HAP-1 (cell line): Measurements from ENCODE around the gene FLII.

Experiments used
- DNase-seq, 2 experiments: peaks; one replicate each; pipeline ENCODE4 v3.0.0-alpha.2; 2016 to 2020; ENCODE audit warnings: low spot score in 2 of 2
- H3K27me3 ChIP-seq: fragments of 250-450 bp; sonication (Bioruptor Pico); 2 replicates; pipeline ENCODE4 v1.5.1; 2020; ENCODE audit warnings: low read depth, mild to moderate bottlenecking, moderate library complexity
- H3K36me3 ChIP-seq: fragments of 250-450 bp; sonication (Bioruptor Pico); replicated peaks from 2 replicates; pipeline ENCODE4 v1.5.1; 2020; ENCODE audit warnings: mild to moderate bottlenecking
- H3K4me1 ChIP-seq: fragments of 250-450 bp; sonication (Bioruptor Pico); 2 replicates; pipeline ENCODE4 v1.5.1; 2020; ENCODE audit warnings: mild to moderate bottlenecking
- H3K4me3 ChIP-seq: fragments of 250-450 bp; sonication (Bioruptor Pico); 2 replicates; pipeline ENCODE4 v1.5.1; 2020; ENCODE audit warnings: mild to moderate bottlenecking, moderate library complexity
- H3K9me3 ChIP-seq: fragments of 250-450 bp; sonication (Bioruptor Pico); 2 replicates; pipeline ENCODE4 v1.5.1; 2020; ENCODE audit warnings: mild to moderate bottlenecking, moderate library complexity
- in situ Hi-C: fragments of 300-500 bp; cut with MboI; formaldehyde crosslinking; loops from 3 replicates; pipeline ENCODE4 v1.14.3; 2020; ENCODE audit warnings: low sequenced_read_pairs, inconsistent platforms, mixed read lengths

The FLII gene

DNA sequence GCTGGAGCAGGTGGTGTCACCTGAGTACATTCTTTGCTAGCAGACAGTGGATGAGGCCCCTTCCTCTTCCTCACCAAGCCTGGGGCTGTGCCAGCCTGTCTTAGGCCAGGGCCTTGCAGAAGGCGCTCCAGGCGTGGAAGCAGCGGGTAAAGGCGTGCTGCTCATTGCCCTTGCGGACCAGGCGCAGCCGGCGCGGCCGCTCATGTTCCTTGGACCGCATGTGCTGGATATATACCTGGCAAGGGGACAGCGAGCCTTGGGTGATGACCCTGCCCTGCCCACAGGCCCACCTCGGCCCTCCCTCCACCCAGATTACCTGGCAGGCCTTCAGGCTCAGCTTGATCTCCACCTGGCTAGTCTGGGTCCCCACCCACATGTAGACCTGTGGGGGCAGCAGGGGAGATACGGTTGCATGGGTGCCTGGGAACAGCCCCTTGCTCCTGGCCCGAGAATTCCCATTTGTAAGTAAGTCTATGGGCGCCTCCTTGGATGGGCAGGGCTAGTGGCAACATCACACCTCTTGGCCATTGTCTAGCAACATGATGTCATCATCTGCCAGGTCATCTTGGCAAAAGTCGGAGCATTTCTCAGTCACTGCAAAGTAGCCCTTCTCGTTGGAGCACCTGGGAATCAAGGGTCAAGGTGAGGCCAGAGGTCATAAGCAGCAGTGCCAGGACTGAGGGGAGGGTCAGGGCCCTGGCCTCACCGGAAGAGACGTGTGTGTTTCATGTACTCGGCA is 13.3 kb downstream of the FLII start:
- no peak for DNase-seq
- Histone ChIP-seq H3K9me3 (no peaks in the 10 kb centered on the region), H3K36me3 (peaks cover 70% of the 10 kb centered on the region), H3K27me3 (no peaks in the 10 kb centered on the region), H3K4me1 (no peaks in the 10 kb centered on the region), H3K4me3 (no peak overlapping the region)
- in situ Hi-C loops: no loop called here

DNA sequence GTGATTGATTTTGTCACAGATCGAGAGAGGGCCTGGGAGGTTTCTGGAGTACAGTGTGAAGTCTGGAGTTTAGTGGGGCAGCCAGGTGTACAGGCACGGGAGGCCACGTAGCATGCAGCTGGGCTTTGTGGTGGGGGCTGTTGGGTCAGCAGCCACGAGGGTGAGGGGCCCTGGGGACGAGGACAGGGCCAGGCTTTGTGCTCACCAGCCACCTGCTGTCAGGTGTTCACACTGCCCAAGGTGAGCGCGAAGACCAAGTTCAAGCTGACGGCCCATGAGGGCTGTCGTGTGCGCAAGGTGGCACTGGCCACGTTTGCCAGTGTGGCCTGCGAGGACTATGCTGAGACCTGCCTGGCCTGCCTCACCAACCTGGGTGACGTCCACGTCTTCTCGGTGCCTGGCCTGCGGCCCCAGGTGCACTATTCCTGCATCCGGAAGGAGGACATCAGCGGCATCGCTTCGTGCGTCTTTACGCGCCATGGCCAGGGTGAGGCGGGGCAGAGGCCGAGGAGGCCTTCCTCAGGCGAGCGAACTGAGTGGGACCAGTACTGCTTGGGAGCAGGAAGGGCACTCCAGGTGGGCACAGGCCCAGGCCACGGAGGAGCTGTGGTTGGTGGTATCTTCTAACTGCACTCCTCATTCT is 17.2 kb downstream of the FLII start:
- no peaks in the 10 kb centered on the region for H3K9me3 ChIP-seq
- peaks cover 46% of the 10 kb centered on the region for H3K36me3 ChIP-seq
- H3K4me1 ChIP-seq: no peaks in the 10 kb centered on the region
- in situ Hi-C loops: no loop called here
- H3K27me3 ChIP-seq: no peaks in the 10 kb centered on the region
- no peak for DNase-seq
- no peak overlapping the region for H3K4me3 ChIP-seq

DNA sequence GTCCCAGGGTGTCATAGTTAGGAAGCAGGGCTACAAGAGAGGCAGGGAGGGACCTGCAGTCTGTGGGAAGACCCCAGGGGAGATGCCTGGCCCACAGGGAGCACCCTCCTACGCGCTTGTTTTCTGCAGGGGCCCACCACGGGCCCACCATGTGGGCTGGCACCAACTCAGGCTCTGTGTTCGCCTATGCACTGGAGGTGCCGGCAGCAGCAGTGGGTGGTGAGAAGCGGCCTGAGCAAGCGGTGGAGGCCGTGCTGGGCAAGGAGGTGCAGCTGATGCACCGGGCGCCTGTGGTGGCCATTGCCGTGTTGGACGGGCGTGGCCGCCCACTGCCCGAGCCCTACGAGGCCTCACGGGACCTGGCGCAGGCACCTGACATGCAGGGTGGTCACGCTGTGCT is 18.1 kb downstream of the FLII start:
- DNase-seq: no peak
- H3K4me1 ChIP-seq: no peaks in the 10 kb centered on the region
- in situ Hi-C loops: no loop called here
- no peak overlapping the region for H3K4me3 ChIP-seq
- H3K9me3 ChIP-seq: no peaks in the 10 kb centered on the region
- H3K36me3 ChIP-seq: peaks cover 37% of the 10 kb centered on the region
- no peaks in the 10 kb centered on the region for H3K27me3 ChIP-seq

DNA sequence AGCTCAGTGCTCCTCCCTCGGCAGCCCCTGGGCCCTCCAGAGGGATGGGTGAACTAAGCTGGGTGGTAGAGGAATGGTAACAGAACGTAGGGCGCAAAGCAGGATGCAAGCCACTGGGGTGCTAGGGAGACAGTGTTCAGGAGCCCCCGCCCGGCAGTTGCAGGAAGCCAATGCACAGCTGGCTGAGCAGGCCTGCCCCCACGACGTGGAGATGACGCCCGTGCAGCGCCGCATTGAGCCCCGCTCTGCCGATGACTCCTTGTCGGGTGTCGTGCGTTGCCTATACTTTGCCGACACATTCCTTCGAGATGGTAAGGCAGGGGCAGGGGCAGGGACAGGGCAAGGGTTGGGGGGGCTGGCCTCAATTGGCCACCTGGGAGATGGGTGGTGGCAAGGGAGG is 20.2 kb downstream of the FLII start:
- H3K36me3 ChIP-seq: peaks cover 32% of the 10 kb centered on the region
- H3K9me3 ChIP-seq: no peaks in the 10 kb centered on the region
- in situ Hi-C loops: no loop called here
- H3K4me3 ChIP-seq: no peak overlapping the region
- H3K27me3 ChIP-seq: no peaks in the 10 kb centered on the region
- H3K4me1 ChIP-seq: no peaks in the 10 kb centered on the region
- no peak for DNase-seq

DNA sequence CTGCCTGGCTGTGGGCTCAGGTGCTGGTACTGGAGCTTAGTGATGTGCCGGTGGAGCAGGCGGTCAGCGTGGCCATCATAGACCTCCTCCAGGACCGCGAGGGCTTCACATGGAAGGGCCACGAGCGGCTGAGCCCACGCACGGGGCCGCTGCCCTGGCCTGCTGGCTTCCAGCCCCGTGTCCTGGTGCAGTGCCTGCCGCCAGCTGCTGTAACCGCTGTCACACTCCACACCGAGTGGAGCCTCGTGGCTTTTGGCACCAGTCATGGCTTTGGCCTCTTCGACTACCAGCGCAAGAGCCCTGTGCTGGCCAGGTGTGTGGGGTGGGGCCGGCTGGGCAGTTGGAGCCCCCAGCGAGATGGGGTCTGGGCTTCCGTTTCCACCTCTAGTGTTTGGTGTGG is 21.1 kb downstream of the FLII start:
- in situ Hi-C loops: no loop called here
- DNase-seq: no peak
- peaks cover 25% of the 10 kb centered on the region for H3K36me3 ChIP-seq
- H3K27me3 ChIP-seq: no peaks in the 10 kb centered on the region
- H3K4me3 ChIP-seq: no peak overlapping the region
- no peaks in the 10 kb centered on the region for H3K4me1 ChIP-seq
- no peaks in the 10 kb centered on the region for H3K9me3 ChIP-seq

DNA sequence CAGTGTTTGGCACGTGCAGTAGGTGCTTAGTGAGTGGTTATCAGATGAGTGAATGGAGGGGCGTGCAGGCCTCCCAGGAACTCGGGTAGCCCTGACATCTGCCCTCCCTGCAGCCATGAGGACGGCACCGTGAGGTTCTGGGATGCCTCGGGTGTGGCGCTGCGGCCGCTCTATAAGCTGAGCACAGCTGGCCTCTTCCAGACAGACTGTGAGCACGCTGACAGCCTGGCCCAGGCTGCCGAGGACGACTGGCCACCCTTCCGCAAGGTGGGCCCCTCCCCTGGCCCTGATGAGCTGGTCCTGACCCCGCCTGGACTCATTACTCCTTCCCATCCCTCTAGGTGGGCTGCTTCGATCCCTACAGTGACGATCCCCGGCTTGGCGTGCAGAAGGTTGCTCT is 22.0 kb downstream of the FLII start:
- Histone ChIP-seq H3K9me3 (no peaks in the 10 kb centered on the region), H3K36me3 (peaks cover 18% of the 10 kb centered on the region), H3K27me3 (no peaks in the 10 kb centered on the region), H3K4me3 (no peak overlapping the region), H3K4me1 (no peaks in the 10 kb centered on the region)
- in situ Hi-C loops: no loop called here
- no peak for DNase-seq

DNA sequence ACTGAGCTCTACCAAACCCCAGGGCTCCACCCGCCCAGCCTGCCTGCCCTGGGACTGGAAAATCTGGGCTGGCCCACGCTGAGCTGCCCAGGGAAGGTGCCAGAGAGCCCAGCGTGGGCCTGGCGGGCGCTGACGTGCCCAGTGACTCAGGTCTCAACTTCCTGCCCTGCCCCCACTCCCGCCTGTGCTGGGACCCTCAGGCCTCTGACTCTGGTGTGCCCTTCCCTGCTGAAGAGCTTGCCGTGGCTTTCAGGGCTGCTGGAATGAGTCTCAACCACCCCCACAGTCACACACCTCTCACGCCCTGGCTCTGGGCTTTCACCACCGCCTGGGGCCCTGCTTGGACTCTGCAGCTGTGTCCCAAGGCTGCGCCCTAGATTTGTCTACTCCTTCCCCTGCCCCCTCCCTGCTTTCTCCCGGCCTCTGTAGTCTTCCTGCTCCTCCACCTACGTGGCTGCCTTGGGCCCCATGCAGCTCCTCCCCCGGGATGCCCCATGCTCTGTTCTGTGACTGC is 22.7 kb downstream of the FLII start:
- Histone ChIP-seq H3K36me3 (peaks cover 16% of the 10 kb centered on the region), H3K4me1 (no peaks in the 10 kb centered on the region), H3K27me3 (no peaks in the 10 kb centered on the region), H3K4me3 (no peak overlapping the region), H3K9me3 (no peaks in the 10 kb centered on the region)
- DNase-seq: no peak
- in situ Hi-C loops: no loop called here

DNA sequence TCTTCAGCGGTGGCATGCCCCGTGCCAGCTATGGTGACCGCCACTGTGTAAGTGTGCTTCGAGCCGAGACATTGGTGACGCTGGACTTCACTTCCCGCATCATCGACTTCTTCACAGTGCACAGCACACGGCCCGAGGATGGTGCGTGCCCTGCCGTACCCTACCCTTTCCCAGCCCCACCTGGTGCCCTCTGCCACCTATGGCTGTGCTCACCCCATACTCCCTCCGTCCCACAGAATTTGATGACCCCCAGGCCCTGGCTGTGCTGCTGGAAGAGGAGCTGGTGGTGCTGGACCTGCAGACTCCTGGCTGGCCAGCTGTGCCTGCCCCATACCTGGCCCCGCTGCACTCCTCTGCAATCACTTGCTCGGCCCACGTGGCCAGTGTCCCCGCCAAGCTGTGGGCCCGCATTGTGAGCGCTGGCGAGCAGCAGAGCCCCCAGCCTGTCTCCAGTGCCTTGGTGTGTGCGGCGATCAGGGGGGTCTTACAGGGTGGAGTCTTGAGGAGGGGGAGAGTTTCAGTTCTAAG is 23.6 kb downstream of the FLII start:
- Histone ChIP-seq H3K27me3 (no peaks in the 10 kb centered on the region), H3K9me3 (no peaks in the 10 kb centered on the region), H3K4me1 (no peaks in the 10 kb centered on the region), H3K4me3 (no peak overlapping the region), H3K36me3 (peaks cover 16% of the 10 kb centered on the region)
- in situ Hi-C loops: no loop called here
- DNase-seq: no peak

DNA sequence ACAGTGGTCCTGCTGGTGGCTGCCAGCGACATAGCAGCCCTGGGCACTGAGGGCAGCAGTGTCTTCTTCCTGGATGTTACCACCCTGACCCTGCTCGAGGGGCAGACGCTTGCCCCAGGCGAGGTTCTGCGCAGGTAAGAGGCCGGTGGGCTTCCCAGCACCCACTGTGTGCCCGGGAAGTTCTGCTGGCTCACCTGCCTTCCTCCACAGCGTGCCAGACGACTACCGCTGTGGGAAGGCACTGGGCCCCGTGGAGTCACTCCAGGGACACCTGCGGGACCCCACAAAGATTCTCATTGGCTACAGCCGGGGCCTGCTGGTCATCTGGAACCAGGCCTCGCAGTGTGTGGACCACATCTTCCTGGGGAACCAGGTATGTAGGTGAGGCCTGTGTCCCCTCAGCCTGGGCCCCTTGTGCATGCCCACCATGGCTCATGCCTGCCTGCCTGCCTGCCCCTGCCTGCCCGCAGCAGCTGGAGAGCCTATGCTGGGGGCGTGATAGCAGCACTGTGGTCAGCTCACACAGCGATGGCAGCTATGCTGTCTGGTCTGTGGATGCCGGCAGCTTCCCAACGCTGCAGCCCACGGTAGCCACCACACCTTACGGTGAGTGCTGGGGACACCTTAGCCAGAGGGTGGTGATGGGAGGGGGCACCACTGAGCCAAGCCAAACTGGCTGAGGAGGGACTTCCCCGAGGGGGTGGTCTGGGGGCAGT is 24.6 kb downstream of the FLII start:
- no peak for DNase-seq
- peaks cover 15% of the 10 kb centered on the region for H3K36me3 ChIP-seq
- no peaks in the 10 kb centered on the region for H3K4me1 ChIP-seq
- in situ Hi-C loops: no loop called here
- no peaks in the 10 kb centered on the region for H3K27me3 ChIP-seq
- no peak overlapping the region for H3K4me3 ChIP-seq
- no peaks in the 10 kb centered on the region for H3K9me3 ChIP-seq

DNA sequence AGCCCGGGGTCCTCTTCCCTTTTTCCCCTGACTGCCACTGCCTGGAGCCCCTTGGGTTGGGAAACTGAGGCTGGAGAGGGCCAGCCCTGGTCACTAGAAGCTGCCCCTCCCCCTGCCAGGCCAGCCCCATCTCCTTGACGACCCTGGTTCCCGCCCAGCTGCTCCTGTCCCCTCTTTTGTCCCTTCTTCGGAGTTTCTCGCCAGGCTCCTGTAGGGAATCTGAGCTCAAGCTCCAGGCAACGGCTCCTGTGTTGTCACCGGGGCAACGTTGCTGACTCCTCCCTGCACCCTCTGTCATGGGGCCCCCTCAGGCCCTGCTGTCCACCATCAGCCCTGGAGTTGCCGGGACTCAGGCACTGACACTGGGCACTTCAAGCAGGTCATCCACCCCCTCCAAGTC is 27.4 kb downstream of the FLII start:
- no peaks in the 10 kb centered on the region for H3K27me3 ChIP-seq
- no peak for DNase-seq
- H3K4me1 ChIP-seq: 0 out of 2 replicates have a peak, but pooled peaks cover 3% of the 10 kb centered on the region
- peaks cover 9% of the 10 kb centered on the region; the same call in 1 of the 2 replicates for H3K36me3 ChIP-seq
- no peak overlapping the region for H3K4me3 ChIP-seq
- H3K9me3 ChIP-seq: no peaks in the 10 kb centered on the region
- in situ Hi-C loops: no loop called here

DNA sequence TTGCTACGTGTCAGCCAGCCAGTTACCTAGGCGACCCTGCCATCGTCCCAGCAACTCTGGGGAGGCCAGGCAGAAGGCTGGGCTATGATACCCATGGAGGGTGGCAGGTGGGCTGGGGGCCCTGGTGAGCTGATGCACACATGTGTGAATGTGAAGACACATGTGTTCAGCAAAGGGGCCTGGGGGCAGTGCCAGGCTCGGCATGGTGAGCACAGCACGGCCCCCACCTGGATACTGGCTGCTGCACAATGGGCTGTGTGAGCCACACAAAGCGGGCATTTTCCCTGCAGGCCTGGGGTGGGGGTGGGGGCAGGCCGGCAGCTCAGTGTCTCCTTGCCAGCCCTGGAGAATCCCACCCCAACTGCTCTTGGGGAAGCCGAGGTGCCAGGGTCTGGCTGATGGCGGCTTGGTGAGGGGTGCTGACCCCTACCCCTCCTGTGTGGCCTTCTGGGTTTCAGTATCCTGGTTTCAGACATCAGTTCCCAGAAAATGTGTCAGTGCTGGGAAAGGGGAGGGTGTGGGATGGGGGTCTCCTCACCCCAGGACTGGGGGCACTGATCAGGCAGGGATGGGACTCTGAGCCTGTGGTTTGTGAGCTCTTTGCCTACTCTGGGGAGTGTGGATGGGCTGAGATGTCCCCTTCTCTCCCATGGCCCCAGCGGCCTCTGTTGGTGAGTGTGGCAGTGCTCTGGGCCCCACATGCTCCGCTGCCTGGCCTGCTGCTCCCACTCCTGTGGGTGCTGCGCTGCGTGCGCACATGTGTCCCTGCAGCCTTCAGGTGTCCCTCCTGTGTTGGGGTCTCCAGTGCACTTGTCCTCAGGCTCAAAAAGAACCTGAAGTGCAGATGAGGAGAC is 28.0 kb downstream of the FLII start:
- H3K4me3 ChIP-seq: no peak overlapping the region
- DNase-seq: no peak
- in situ Hi-C loops: no loop called here
- H3K4me1 ChIP-seq: 0 out of 2 replicates have a peak, but pooled peaks cover 3% of the 10 kb centered on the region
- no peaks in the 10 kb centered on the region for H3K9me3 ChIP-seq
- no peaks in the 10 kb centered on the region for H3K27me3 ChIP-seq
- H3K36me3 ChIP-seq: peaks cover 9% of the 10 kb centered on the region; the same call in 1 of the 2 replicates

DNA sequence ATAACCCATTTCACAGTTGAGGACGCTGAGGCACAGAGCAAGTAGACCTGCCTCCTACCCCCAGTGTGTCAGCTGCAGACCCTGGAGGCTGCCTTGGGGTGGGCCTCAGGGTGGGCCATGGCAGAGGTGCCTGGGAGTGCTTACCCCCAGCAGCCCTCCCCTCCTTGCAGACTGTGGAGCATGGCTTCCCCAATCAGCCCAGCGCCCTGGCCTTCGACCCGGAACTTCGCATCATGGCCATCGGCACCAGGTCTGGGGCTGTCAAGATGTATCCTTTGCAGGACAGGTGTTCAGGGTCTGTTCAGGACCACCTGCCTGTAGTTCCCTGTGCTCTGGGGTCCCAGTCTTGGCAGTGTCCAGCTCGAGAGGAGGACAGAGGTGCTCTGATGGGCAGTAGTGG is 28.8 kb downstream of the FLII start:
- no peak for DNase-seq
- no peaks in the 10 kb centered on the region for H3K9me3 ChIP-seq
- peaks cover 3% of the 10 kb centered on the region; the same call in 1 of the 2 replicates for H3K36me3 ChIP-seq
- H3K27me3 ChIP-seq: no peaks in the 10 kb centered on the region
- peaks cover 7% of the 10 kb centered on the region for H3K4me1 ChIP-seq
- H3K4me3 ChIP-seq: no peak overlapping the region
- in situ Hi-C loops: no loop called here

DNA sequence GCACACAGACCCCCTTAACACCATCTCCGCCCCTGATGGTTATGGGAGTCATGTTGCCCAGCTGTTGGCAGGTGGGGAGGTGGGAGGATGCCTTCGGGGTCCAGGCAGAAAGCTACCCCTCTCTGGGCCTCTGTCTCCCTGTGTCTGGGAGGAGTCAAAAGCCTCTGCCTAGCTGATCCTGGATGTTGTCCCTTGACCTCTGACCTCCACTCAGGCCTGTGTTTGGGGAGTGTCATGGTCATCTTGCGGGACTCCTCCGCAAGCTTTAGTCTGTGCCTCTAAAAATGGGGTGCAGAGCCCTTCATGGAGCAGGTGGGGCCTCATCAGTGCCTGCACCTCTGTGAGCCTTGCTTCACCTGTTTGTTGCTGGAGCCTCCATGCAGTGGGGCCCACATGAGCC is 29.3 kb downstream of the FLII start:
- Histone ChIP-seq H3K36me3 (no peaks in the 10 kb centered on the region), H3K27me3 (no peaks in the 10 kb centered on the region), H3K4me3 (no peak overlapping the region), H3K4me1 (peaks cover 10% of the 10 kb centered on the region), H3K9me3 (no peaks in the 10 kb centered on the region)
- DNase-seq: no peak
- in situ Hi-C loops: no loop called here
